Prostate gland (tissue), 2 donors: ENCODE results near the gene PET100. TPM values are rescaled to one million over a fixed set of nuclear protein-coding genes. Genes with fewer than 3 reads are reported as not detected.
A peak's percentile ranks its signal among the peaks of the same experiment; 100 is the strongest.

ENCODE experiments used
- DNase-seq: peaks from one replicate; pipeline ENCODE4 v3.0.0-alpha.2; 2019; ENCODE audit warnings: low spot score
- H3K27ac ChIP-seq, 2 donors: fragments of 200-600 bp; sonication (generic); 2 replicates each; pipeline ENCODE4 v1.5.1; 2017 to 2019
- H3K27me3 ChIP-seq: fragments of 200-600 bp; sonication (generic); replicated peaks from 2 replicates; pipeline ENCODE4 v1.5.1; 2019; ENCODE audit not compliant: insufficient read depth
- H3K36me3 ChIP-seq, 2 donors: fragments of 200-600 bp; sonication (generic); 1 replicate in 1 of 2; 2 replicates in 1 of 2; pipeline versions ENCODE4 v1.5.1 to v1.8.1; 2017 to 2019
- H3K4me1 ChIP-seq: fragments of 200-600 bp; sonication (generic); replicated peaks from 2 replicates; pipeline ENCODE4 v1.5.1; 2019
- H3K4me3 ChIP-seq, 2 donors: fragments of 200-600 bp; sonication (generic); 2 replicates each; pipeline ENCODE4 v1.5.1; 2017 to 2019
- H3K9me3 ChIP-seq: fragments of 200-600 bp; sonication (generic); 2 replicates; pipeline ENCODE4 v1.5.1; 2017
- CTCF ChIP-seq, 4 experiments: fragments of 200-600 bp in 2 of 4; fragments of 450-650 bp in 2 of 4; sonication (generic) in 2 of 4; IDR thresholded peaks; 1 replicate in 3 of 4; 2 replicates in 1 of 4; pipeline ENCODE4 v1.5.1; 2016 to 2019; ENCODE audit warnings: antibody characterized with exemption in 4 of 4, mild to moderate bottlenecking in 2 of 4, moderate library complexity in 2 of 4
- POLR2A ChIP-seq: fragments of 450-650 bp; IDR thresholded peaks from one replicate; pipeline ENCODE4 v1.6.1; 2016; ENCODE audit warnings: antibody characterized with exemption, mild to moderate bottlenecking
- POLR2AphosphoS5 ChIP-seq: sonication (generic); formaldehyde crosslinking; IDR thresholded peaks from one replicate; pipeline ENCODE4 v1.6.1; 2017; ENCODE audit warnings: antibody characterized with exemption
- WGBS: methylation state at CpG from one replicate; pipeline ENCODE4 v1.1.5; 2018; 5-methylcytosine and 5-hydroxymethylcytosine counted together
- intact Hi-C: fragments of 100-400 bp; cut with DNase I; formaldehyde crosslinking; loops from one replicate; pipeline ENCODE4 v1.14.2; 2022
- total RNA-seq, 2 donors: library from RNA; depleted of rRNA; stranded (reverse); fragments of >200 nt; gene quantifications; one replicate each; pipeline ENCODE4 v1.1.0, GENCODE V29; 2016

Gene PET100
- total RNA-seq, 2 donors from 2014 or later = 7.7 to 60.4 TPM

GRCh38 chr19:7632340-7633203 lies 3.0 kb downstream of the PET100 start:
- no peak for DNase-seq
- intact Hi-C loops = loop anchor here (10.0 kb wide), 1 partner anchor 538 kb away; no protein-coding TSS in a partner anchor
- peaks cover 13% of the 10 kb centered on the region for H3K4me1 ChIP-seq
- TF ChIP-seq CTCF (IDR thresholded peaks at IDR 0.05) (no peak), POLR2A (no peak), POLR2AphosphoS5 (no peak)
- H3K27me3 ChIP-seq = no peaks in the 10 kb centered on the region
- no peaks in the 10 kb centered on the region for H3K9me3 ChIP-seq
- H3K36me3 ChIP-seq = no peaks in the 10 kb centered on the region
- H3K27ac ChIP-seq = no peak overlapping the region
- WGBS = 87% methylated on average over 40 of the region's 40 CpGs
- no peak overlapping the region for H3K4me3 ChIP-seq

GRCh38 chr19:7633698-7634097 lies 4.1 kb downstream of the PET100 start, which contains the start of gene PCP2:
PCP2 (minus strand) TSS chr19:7633719; CDS start chr19:7633457, 262 bp downstream.
- Histone ChIP-seq H3K9me3 (no peaks in the 10 kb centered on the region), H3K36me3 (no peaks in the 10 kb centered on the region), H3K27ac (no peak within 1 kb of the TSS), H3K27me3 (no peaks in the 10 kb centered on the region), H3K4me3 (no peak within 1 kb of the TSS), H3K4me1 (peaks cover 5% of the 10 kb centered on the region)
- intact Hi-C loops = loop anchor here (10.0 kb wide), 1 partner anchor 539 kb away; no protein-coding TSS in a partner anchor
- TF ChIP-seq CTCF (IDR thresholded peaks at IDR 0.05) (no peak), POLR2AphosphoS5 (no peak), POLR2A (no peak)
- DNase-seq = no peak
- 35% methylated on average over 2 of the region's 2 CpGs for WGBS

GRCh38 chr19:7635670-7636069 lies 6.1 kb downstream of the PET100 start:
- H3K27me3 ChIP-seq = no peaks in the 10 kb centered on the region
- DNase-seq = no peak
- H3K9me3 ChIP-seq = no peaks in the 10 kb centered on the region
- no peaks in the 10 kb centered on the region for H3K4me1 ChIP-seq
- WGBS = 50% methylated on average over 6 of the region's 6 CpGs
- H3K27ac ChIP-seq = no peak overlapping the region
- no peaks in the 10 kb centered on the region for H3K36me3 ChIP-seq
- TF ChIP-seq POLR2A (no peak), CTCF (IDR thresholded peaks at IDR 0.05) (no peak), POLR2AphosphoS5 (no peak)
- intact Hi-C loops = loop anchor here (10.0 kb wide), 1 partner anchor 541 kb away; no protein-coding TSS in a partner anchor
- no peak overlapping the region for H3K4me3 ChIP-seq

- H3K4me3 ChIP-seq = peak overlapping the region; percentile 54 to 68
- intact Hi-C loops = loop anchor here (10.0 kb wide), 1 partner anchor 542 kb away; no protein-coding TSS in a partner anchor
- 60% methylated on average over 16 of the region's 16 CpGs for WGBS
Observed at GRCh38 chr19:7636317-7636690, 6.7 kb downstream of the PET100 start.

More at GRCh38 chr19:7636317-7636690, 6.7 kb downstream of the PET100 start:
- no peak for TF ChIP-seq POLR2AphosphoS5
- no peak for TF ChIP-seq POLR2A
- no peak for TF ChIP-seq CTCF (IDR thresholded peaks at IDR 0.05)
- H3K4me1 ChIP-seq = no peaks in the 10 kb centered on the region
- no peaks in the 10 kb centered on the region for H3K36me3 ChIP-seq
- no peak for DNase-seq
- H3K27me3 ChIP-seq = no peaks in the 10 kb centered on the region
- H3K27ac ChIP-seq = peak overlapping the region in 1 of 2 donors; percentile 85
- H3K9me3 ChIP-seq = no peaks in the 10 kb centered on the region
